HG02840 (cell line): ENCODE data around the gene VPS4A.

Experiments
- ATAC-seq: cut with Tn5 transposase; IDR thresholded peaks from one replicate; pipeline ENCODE4 v1.9.1; 2021; ENCODE audit warnings: mild to moderate bottlenecking, moderate library complexity, moderate number of reproducible peaks; ENCODE audit not compliant: unreplicated experiment, low FRiP score

Gene VPS4A

GRCh38 chr16:69325784-69326171 lies 14.6 kb downstream of the VPS4A start:
- no peak for ATAC-seq

- ATAC-seq, result no peak
Measured at GRCh38 chr16:69326172-69326873, 15.2 kb downstream of the VPS4A start.

DNA sequence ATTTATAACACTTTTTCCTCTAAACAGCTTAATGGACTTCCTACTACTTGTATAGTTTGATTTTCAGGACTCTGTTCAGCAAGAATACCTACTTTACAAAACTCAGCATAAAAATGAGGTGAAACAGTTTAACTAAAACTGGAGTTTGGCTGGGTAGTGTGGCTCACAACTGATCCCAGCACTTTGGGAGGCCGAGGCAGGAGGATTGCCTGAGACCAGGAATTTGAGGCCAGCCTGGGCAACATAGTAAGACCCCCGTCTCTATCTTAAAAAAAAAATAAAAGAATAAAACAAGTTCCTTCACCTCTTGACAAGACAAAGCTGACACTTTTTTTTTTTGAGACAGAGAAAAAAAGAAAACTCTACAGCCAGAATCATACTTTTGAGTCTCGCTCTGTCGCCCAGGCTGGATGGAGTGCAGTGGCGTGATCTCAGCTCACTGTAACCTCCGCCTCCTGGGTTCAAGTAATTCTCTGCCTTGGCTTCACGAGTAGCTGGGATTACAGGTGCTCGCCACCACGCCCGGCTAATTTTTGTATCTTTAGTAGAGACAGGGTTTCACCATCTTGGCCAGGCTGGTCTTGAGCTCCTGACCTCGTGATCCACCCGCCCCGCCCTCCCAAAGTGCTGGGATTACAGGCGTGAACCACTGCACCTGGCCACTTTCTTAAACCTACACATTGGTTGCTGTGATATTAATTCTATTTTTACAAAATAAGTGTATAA lies 16.6 kb downstream of the VPS4A start:
- no peak for ATAC-seq

DNA sequence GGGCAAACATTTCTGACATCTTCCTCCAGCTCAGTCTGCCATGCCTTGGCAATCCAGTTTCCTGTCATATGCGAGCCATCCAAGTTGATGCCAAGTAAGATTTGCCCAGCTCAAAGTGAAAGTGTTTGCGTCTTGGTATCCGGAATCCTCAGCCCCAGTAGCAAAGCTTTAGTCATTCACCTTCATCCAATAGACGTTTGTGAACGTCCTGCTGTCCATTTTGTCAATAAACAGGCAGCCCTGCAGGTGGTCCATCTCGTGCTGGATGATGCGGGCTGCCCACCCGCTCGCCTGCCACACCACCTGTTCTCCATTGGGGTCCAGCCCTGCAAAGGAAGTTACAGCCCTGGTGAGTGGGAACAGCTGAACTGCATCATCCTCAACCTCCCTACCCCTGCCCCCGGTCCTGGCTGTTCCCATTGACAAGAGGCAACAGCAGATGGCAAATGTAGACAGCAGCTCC lies 17.7 kb downstream of the VPS4A start:
- ATAC-seq, result no peak

DNA sequence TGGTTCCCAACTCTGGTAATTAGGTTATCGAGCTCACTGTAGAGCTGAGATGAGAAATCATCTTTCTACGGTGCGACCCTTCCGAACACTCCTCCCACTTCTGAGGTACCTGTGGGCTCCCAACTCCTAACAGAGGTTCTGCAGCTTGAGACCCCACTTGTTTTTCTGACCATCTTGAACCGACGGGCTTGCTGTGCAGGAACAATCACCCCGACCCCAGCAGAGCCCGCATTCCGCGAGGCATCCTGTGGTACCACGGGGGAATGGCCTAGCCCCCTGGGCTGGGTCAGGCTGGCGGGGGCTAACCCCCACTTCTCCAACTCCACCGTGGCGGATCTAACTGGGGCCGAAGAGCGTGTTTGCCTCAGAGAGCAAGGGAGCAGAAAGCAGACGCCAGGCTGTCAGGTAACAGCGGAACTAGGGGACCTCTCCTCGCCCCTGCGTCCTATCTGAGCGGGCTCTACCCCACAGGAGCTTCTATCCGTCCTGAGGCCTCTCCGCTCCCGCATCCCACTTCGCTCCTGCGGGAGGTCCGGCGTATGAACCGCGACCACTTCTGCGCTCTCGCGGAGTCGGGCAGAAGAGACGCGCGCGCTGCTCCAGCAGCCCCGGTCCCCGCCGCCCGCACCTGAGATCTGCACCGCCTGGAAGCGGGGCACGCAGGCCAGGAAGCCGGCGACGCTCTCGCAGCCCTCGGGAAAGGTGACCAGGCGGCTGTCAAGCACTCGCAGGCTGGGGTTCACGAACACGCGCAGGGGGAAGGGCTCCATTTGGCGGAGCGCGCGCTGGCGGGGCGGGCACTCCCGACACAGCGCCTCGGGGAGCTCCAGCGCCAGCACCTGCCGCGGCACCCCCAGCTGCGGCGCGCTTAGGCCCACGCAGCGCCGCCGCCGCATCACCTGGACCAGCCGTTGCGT lies 18.5 kb downstream of the VPS4A start:
- peak; percentile 38 for ATAC-seq

- ATAC-seq, result peak; percentile 89
Measured at GRCh38 chr16:69330286-69331109, 19.3 kb downstream of the VPS4A start, which contains the start of gene PDF. Gene PDF (minus strand): TSS chr16:69330588. CDS start chr16:69330570, 18 bp downstream.

DNA sequence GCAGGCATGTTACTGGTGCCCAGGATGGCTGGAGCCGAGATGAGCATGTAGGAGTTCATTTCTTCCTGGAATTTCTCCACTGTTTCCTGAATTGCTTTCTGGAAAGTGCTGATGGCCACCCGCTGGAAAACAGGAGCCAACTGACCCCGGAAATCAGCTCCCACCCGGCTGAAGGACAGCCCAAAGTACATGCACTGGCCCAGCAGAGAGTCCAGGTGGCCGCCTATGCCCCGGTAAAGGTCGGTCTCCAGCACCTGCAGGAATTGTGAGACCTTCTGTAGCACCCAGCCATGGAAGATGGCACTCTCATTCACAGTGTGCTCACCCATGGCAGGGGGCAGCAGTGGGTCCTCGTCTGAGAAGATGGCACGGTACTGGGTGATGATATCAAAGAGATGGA lies 23.5 kb downstream of the VPS4A start:
- no peak for ATAC-seq

GRCh38 chr16:69338557-69339288 lies 27.6 kb downstream of the VPS4A start:
- ATAC-seq, result no peak

- peak; percentile 87 for ATAC-seq
Measured at GRCh38 chr16:69339289-69340094, 28.3 kb downstream of the VPS4A start, which contains the start of the genes COG8 and NIP7. Gene COG8 (minus strand): TSS chr16:69339564. CDS start chr16:69339552, 12 bp downstream. Gene NIP7 (plus strand): TSS chr16:69339772. CDS start chr16:69339830, 58 bp downstream.

DNA sequence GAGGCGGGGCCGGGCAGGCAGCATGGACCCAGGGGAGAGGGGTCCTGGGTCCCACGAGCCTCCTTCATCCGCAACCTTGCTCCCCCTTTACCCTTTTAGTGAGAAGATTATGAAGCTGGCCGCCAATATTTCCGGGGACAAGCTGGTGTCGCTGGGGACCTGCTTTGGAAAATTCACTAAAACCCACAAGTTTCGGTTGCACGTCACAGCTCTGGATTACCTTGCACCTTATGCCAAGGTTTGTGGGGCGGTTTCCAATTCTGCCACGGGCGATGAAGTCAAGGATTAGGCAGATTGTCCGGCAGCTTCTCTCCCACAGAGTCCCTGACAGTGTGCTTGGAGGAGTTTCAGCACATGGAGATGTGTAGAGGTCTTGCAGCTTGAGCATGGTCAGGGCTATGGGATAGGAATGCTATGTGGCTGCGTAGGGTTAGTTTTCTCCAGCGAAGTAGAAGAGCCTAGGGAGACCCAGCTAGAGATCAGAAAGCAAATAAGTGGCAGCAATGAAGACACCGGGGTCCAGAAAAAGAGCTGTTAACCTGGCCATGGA lies 29.0 kb downstream of the VPS4A start:
- no peak for ATAC-seq

GRCh38 chr16:69344171-69344570 lies 33.0 kb downstream of the VPS4A start:
- ATAC-seq, result no peak

DNA sequence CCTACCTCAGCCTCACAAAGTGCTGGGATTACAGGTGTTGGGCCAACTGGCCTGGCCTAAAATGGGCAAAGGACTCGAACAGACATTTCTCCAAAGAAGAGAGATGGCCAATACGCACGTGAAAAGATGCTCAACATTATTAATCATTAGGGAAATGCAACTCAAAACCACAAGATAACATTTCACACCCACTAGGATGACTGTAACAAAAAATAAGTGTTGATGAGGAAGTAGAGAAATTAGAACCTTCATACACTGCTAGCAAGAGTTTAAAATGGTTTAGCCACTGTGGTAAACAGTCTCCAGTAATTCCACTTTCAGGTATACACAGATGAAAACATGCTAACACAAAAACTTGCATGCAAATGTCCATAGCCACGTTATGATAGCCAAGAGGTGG lies 34.8 kb downstream of the VPS4A start:
- no peak for ATAC-seq

- no peak for ATAC-seq
Measured at GRCh38 chr16:69346683-69347082, 35.5 kb downstream of the VPS4A start.

GRCh38 chr16:69348222-69348621 lies 37.1 kb downstream of the VPS4A start:
- no peak for ATAC-seq

DNA sequence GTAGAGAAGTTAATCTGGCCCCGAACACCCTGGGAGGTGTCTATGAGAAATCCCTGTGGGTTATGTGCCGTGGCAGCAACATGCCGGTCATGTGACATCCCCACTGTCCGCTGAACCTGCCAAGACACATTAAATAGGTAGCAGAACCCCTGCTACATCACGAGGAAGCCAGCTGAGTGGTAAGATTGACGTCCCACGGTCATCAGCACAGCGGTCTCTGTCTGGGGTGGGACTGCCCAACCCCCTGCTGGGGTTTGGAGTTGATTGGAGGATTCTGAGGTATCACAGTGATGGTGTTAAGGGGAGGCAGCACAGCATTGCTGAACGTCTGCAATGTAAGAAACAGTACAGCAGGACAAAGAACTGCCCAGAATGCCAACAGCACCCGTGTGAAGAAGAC lies 38.4 kb downstream of the VPS4A start:
- ATAC-seq, result no peak

DNA sequence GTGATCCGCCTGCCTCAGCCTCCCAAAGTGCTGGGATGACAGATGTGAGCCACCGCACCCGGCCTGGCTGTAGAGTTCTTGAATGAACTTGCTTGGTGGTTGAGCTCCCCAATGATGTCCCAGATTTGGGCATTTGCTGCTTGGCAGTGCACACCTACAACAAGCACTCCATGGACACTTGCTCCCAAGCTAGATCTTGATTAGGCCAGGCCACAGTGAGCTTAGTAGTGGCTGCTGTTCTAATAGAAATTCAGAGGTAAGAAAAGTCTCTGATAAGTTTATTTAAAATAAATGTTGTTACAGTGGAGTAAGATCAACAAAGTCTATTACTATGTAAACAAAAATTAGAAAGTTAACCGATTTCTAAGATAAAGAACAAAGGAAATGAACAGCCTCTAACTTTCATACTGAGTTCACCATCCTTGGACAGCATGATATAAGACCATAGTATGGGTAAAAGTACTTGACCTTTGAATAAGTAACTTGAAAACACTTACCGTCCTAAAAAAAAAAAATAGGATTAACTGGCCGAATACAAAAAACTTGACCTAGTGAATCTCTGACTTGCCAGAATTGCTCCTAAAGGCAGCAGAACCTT lies 39.5 kb downstream of the VPS4A start:
- ATAC-seq, result no peak

GRCh38 chr16:69351309-69352027 lies 40.3 kb downstream of the VPS4A start, which contains the start of gene TMED6:
Gene TMED6 (minus strand): TSS chr16:69351786. CDS start chr16:69351753, 33 bp downstream.
- ATAC-seq, result no peak
